ENCODE measurements around the gene ZNF398. TPM values are rescaled to one million over a fixed set of nuclear protein-coding genes. Genes with fewer than 3 reads are reported as not detected.
A peak's percentile ranks its signal among the peaks of the same experiment; 100 is the strongest.

Gene ZNF398
- total and polyA plus RNA-seq, 9 of the 15 experiments (the other 6 are each of a cell fraction or from before 2014, with no cell fraction given): 4.0 to 18.6 (median 10.4) TPM

- TF ChIP-seq HNRNPL (IDR thresholded peaks at IDR 0.05; ENCODE audit: low read depth, low read length) (peak; percentile 95), SUPT5H (IDR thresholded peaks at IDR 0.05) (peak; percentile 99), TEAD2 (tag; IDR thresholded peaks at IDR 0.05) (no peak), ID3 (CRISPR knock-in tag; IDR thresholded peaks at IDR 0.05) (no peak), ID3 (tag; IDR thresholded peaks at IDR 0.05) (peak; percentile 89), HIVEP1 (CRISPR knock-in tag; IDR thresholded peaks at IDR 0.05) (no peak; the same call in 1 of the 2 replicates), RBM25 (IDR thresholded peaks at IDR 0.05; ENCODE audit: low read depth, low read length, severe bottlenecking) (peak; percentile 59), FUS (optimal IDR thresholded peaks at IDR 0.05; ENCODE audit: low read depth, low read length) (peak; percentile 98), RBM17 (IDR thresholded peaks at IDR 0.05; ENCODE audit: borderline replicate concordance, low read depth, low read length) (no peak), FOSL1 (tag; conservative IDR thresholded peaks at IDR 0.05) (peak; percentile 44; the same call in 1 of the 2 replicates), ETV1 (tag; conservative IDR thresholded peaks at IDR 0.05; ENCODE audit: low read depth) (peak; percentile 98), MGA (IDR thresholded peaks at IDR 0.05) (no peak; the same call in 1 of the 2 replicates), CREM (IDR thresholded peaks at IDR 0.05; ENCODE audit: low read depth) (peak; percentile 77)
- TF ChIP-seq, protein P1, sequence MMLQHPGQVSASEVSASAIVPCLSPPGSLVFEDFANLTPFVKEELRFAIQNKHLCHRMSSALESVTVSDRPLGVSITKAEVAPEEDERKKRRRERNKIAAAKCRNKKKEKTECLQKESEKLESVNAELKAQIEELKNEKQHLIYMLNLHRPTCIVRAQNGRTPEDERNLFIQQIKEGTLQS (IDR thresholded peaks at IDR 0.05): no peak
- TF ChIP-seq, protein P1 (CRISPR knock-in tag; conservative IDR thresholded peaks at IDR 0.05): peak; percentile 73
Observed at GRCh38 chr7:149125863-149126661, 21.2 kb upstream of the ZNF398 start, which contains the start of gene ZNF425 (continued).

Data from K562 (cell line).